Right atrium auricular region (tissue), 2 donors: Measurements from ENCODE around the gene CCDC154. TPM values are rescaled to one million over a fixed set of nuclear protein-coding genes. Genes with fewer than 3 reads are reported as not detected.

Experiments
- DNase-seq: peaks from one replicate; pipeline ENCODE4 v3.0.0-alpha.2; 2019; ENCODE audit warnings: low spot score
- H3K27ac ChIP-seq, 2 donors: fragments of 200-600 bp; sonication (generic); 1 replicate in 1 of 2; 2 replicates in 1 of 2; pipeline ENCODE4 v1.5.1; 2016 to 2019
- H3K27me3 ChIP-seq, 2 donors: fragments of 200-600 bp; sonication (generic); one replicate each; pipeline versions ENCODE4 v1.5.1 to v1.6.0; 2017 to 2019
- H3K36me3 ChIP-seq: fragments of 200-600 bp; sonication (generic); one replicate; pipeline ENCODE4 v1.5.1; 2016
- H3K4me1 ChIP-seq, 2 donors: fragments of 200-600 bp; sonication (generic); one replicate each; pipeline versions ENCODE4 v1.5.1 to v1.6.0; 2017 to 2019
- H3K4me3 ChIP-seq, 2 donors: fragments of 200-600 bp; sonication (generic); 1 replicate in 1 of 2; 2 replicates in 1 of 2; pipeline ENCODE4 v1.5.1; 2017 to 2019; ENCODE audit warnings: mild to moderate bottlenecking in 1 of 2, moderate library complexity in 1 of 2
- H3K9me3 ChIP-seq, 2 donors: fragments of 200-600 bp; sonication (generic); one replicate each; pipeline ENCODE4 v1.5.1; 2019
- CTCF ChIP-seq, 2 donors: fragments of 200-600 bp; sonication (generic); IDR thresholded peaks; one replicate each; pipeline ENCODE4 v1.5.1; 2019; ENCODE audit warnings: antibody characterized with exemption in 2 of 2
- total RNA-seq, 2 donors: library from RNA; depleted of rRNA; stranded (reverse); fragments of >200 nt; gene quantifications; one replicate each; pipeline ENCODE4 v1.1.0, GENCODE V29; 2016

CCDC154 gene
- total RNA-seq, 2 donors from 2014 or later: not detected

GRCh38 chr16:1446296-1447080 lies 2.1 kb upstream of the CCDC154 start:
- H3K9me3 ChIP-seq: no peaks in the 10 kb centered on the region
- peaks cover 50% of the 10 kb centered on the region for H3K36me3 ChIP-seq
- no peak for TF ChIP-seq CTCF (IDR thresholded peaks at IDR 0.05)
- H3K4me1 ChIP-seq: no peaks in the 10 kb centered on the region
- H3K4me3 ChIP-seq: no peak overlapping the region
- no peaks in the 10 kb centered on the region for H3K27me3 ChIP-seq
- DNase-seq: no peak
- no peak overlapping the region for H3K27ac ChIP-seq

GRCh38 chr16:1445518-1446203 lies 1.3 kb upstream of the CCDC154 start:
- no peaks in the 10 kb centered on the region for H3K9me3 ChIP-seq
- H3K36me3 ChIP-seq: peaks cover 42% of the 10 kb centered on the region
- H3K27me3 ChIP-seq: no peaks in the 10 kb centered on the region
- H3K4me3 ChIP-seq: no peak overlapping the region
- TF ChIP-seq CTCF (IDR thresholded peaks at IDR 0.05): no peak
- no peaks in the 10 kb centered on the region for H3K4me1 ChIP-seq
- no peak overlapping the region for H3K27ac ChIP-seq
- DNase-seq: no peak

- no peak for DNase-seq
- Histone ChIP-seq H3K27me3 (no peaks in the 10 kb centered on the region), H3K9me3 (no peaks in the 10 kb centered on the region), H3K4me3 (no peak overlapping the region), H3K36me3 (peaks cover 37% of the 10 kb centered on the region), H3K4me1 (no peaks in the 10 kb centered on the region), H3K27ac (no peak overlapping the region)
- no peak for TF ChIP-seq CTCF (IDR thresholded peaks at IDR 0.05)
These were observed 568 bp upstream of the CCDC154 start for GRCh38 chr16:1444730-1445517.

GRCh38 chr16:1443403-1443973 lies 868 bp downstream of the CCDC154 start:
- H3K9me3 ChIP-seq: no peaks in the 10 kb centered on the region
- no peaks in the 10 kb centered on the region for H3K4me1 ChIP-seq
- peaks cover 31% of the 10 kb centered on the region for H3K36me3 ChIP-seq
- no peak overlapping the region for H3K27ac ChIP-seq
- no peak overlapping the region for H3K4me3 ChIP-seq
- TF ChIP-seq CTCF (IDR thresholded peaks at IDR 0.05): no peak
- no peaks in the 10 kb centered on the region for H3K27me3 ChIP-seq
- no peak for DNase-seq

- no peak overlapping the region for H3K4me3 ChIP-seq
- H3K36me3 ChIP-seq: peaks cover 23% of the 10 kb centered on the region
- no peak for TF ChIP-seq CTCF (IDR thresholded peaks at IDR 0.05)
- no peak for DNase-seq
- no peaks in the 10 kb centered on the region for H3K9me3 ChIP-seq
- H3K27ac ChIP-seq: no peak overlapping the region
- no peaks in the 10 kb centered on the region for H3K4me1 ChIP-seq
- no peaks in the 10 kb centered on the region for H3K27me3 ChIP-seq
These were observed 1.7 kb downstream of the CCDC154 start for GRCh38 chr16:1442697-1443096.
